ENCODE data around the gene BIRC6.
A peak's percentile ranks its signal among the peaks of the same experiment; 100 is the strongest.
"Not testable (repeated sequence)": the region's sequence is repeated elsewhere in the genome, so short reads cannot be mapped to it uniquely, and the experiment has no call there.

The BIRC6 gene, protein sequence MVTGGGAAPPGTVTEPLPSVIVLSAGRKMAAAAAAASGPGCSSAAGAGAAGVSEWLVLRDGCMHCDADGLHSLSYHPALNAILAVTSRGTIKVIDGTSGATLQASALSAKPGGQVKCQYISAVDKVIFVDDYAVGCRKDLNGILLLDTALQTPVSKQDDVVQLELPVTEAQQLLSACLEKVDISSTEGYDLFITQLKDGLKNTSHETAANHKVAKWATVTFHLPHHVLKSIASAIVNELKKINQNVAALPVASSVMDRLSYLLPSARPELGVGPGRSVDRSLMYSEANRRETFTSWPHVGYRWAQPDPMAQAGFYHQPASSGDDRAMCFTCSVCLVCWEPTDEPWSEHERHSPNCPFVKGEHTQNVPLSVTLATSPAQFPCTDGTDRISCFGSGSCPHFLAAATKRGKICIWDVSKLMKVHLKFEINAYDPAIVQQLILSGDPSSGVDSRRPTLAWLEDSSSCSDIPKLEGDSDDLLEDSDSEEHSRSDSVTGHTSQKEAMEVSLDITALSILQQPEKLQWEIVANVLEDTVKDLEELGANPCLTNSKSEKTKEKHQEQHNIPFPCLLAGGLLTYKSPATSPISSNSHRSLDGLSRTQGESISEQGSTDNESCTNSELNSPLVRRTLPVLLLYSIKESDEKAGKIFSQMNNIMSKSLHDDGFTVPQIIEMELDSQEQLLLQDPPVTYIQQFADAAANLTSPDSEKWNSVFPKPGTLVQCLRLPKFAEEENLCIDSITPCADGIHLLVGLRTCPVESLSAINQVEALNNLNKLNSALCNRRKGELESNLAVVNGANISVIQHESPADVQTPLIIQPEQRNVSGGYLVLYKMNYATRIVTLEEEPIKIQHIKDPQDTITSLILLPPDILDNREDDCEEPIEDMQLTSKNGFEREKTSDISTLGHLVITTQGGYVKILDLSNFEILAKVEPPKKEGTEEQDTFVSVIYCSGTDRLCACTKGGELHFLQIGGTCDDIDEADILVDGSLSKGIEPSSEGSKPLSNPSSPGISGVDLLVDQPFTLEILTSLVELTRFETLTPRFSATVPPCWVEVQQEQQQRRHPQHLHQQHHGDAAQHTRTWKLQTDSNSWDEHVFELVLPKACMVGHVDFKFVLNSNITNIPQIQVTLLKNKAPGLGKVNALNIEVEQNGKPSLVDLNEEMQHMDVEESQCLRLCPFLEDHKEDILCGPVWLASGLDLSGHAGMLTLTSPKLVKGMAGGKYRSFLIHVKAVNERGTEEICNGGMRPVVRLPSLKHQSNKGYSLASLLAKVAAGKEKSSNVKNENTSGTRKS (N-terminal part only)

DNA sequence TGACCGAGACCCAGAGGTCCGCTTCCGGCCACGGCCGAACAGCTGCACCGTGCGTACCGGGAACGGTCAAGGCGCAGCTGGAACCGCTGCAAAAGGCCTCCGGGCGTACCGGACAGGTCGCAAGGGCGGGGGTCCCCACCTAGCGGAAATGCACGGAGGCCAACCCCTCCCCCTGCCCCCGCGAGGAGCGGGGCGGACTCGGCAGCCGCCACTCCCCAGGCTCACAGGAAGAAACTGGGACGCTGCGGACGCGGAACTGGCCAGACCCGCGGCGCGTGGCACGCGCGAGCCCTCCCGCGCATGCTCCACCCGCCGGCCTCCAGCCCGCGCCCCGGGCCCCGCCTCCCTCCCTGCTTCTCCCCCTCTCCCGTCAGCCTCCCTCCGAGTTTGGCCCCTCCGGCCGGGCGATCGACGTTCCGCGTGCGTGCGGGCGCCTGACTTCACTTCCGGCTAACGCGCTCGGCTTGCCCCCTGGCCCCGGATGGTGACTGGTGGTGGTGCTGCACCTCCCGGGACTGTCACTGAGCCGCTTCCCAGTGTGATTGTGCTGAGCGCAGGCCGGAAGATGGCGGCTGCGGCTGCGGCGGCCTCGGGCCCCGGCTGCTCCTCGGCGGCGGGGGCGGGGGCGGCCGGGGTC lies at the start of gene BIRC6:
Gene BIRC6, plus strand, starts transcription at position 343 of the 637 bp plus-strand sequence. Its CDS starts 139 bp downstream, at position 482.
- TF ChIP-seq Cebpa-rat (IDR thresholded peaks at IDR 0.05), result no peak
- Histone ChIP-seq H3K4me1 (peaks cover 19 to 43% (median 32%) of the 10 kb centered on the region in 10 experiments), H3K4me3 (peak within 1 kb of the TSS; percentile 91 to 100 (median 99)), H3K27ac (peak within 1 kb of the TSS; percentile 90 to 98 (median 95)), H4K20me1 (peaks cover 37 to 45% (median 39%) of the 10 kb centered on the region in 11 experiments), H3K9me3 (replicated peaks in 1 of 11) (peaks cover 0 to 3% (median 0%) of the 10 kb centered on the region in 11 experiments; a peak in 2 of 22 replicates), H3K4me2 (peak within 1 kb of the TSS; percentile 67 to 97 (median 83)), H3K36me3 (peaks cover 0 to 35% (median 26%) of the 10 kb centered on the region in 11 experiments; a peak in 19 of 22 replicates), H3K27me3 (no peaks in the 10 kb centered on the region), H3K9ac (peak within 1 kb of the TSS; percentile 93 to 99 (median 98))

DNA sequence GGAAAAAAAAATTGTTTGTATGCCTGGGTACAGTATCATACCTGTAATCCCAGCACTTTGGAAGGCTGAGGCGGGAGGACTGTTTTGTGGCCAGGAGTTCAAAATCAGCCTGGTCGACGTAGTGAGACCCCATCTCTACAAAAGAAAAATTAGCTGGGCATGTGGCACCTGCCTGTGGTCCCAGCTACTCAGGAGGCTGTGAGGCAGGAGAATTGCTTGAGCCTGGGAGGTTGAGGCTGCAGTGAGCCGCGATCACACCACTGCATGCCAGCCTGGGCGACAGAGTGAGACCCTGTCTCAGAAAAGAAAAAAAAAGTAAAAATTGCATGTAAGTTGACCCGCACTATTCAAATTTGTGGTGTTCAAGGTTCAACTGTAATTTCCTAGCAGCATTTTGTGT lies 46.2 kb upstream of the BIRC6 start:
- Histone ChIP-seq H3K27me3 (no peaks in the 10 kb centered on the region), H3K4me2 (no peak overlapping the region), H4K20me1 (0 out of 22 replicates have a peak, but pooled peaks cover 0 to under 1% (median 0%) of the 10 kb centered on the region in 11 experiments), H3K9me3 (replicated peaks in 1 of 11) (no peaks in the 10 kb centered on the region), H3K36me3 (peaks cover 25 to 80% (median 45%) of the 10 kb centered on the region in 11 experiments), H3K27ac (no peak overlapping the region), H3K9ac (no peak overlapping the region), H3K4me1 (no peaks in the 10 kb centered on the region), H3K4me3 (no peak overlapping the region)
- no peak for TF ChIP-seq Cebpa-rat (IDR thresholded peaks at IDR 0.05)

DNA sequence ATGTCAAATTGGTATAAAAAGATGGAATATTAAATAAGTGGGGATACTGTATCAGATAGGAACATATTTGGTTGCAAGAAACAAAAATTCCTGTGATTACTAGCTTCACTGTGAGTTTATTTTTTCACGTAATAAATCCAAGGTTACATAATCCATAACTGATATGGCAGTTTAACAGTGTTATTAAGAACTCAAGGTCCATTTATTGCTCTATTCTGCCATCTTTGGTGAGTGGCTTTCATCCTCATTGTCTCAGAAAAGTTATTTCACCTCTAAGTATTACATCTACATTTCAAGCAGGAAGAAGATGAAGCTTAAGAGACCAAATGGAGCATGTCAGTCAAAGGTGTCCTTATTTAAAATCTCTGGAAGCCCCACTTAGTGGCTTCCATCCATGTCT lies 41.9 kb upstream of the BIRC6 start:
- Histone ChIP-seq H3K4me3 (no peak overlapping the region), H3K4me2 (no peak overlapping the region), H3K36me3 (peaks cover 7 to 42% (median 14%) of the 10 kb centered on the region in 11 experiments; a peak in 21 of 22 replicates), H3K9ac (no peak overlapping the region), H3K27ac (no peak overlapping the region), H3K9me3 (replicated peaks in 1 of 11) (no peaks in the 10 kb centered on the region), H4K20me1 (no peaks in the 10 kb centered on the region), H3K4me1 (no peaks in the 10 kb centered on the region), H3K27me3 (no peaks in the 10 kb centered on the region)
- no peak for TF ChIP-seq Cebpa-rat (IDR thresholded peaks at IDR 0.05)

DNA sequence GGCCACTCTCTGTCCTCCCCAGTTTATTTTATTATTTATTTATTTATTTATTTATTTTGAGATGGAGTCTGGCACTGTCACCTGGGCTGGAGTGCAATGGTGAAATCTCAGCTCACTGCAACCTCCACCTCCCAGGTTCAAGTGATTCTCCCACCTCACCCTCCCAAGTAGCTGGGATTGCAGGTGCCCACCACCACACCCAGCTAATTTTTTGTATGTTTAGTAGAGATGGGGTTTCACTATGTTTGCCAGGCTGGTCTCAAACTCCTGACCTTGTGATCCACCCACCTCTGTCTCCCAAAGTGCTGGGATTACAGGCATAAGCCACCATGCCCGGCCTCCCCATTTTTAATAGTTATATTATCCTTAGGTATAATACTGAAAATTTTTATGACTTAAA lies 28.1 kb upstream of the BIRC6 start:
- not testable (repeated sequence) for H3K9ac ChIP-seq; H4K20me1 ChIP-seq; H3K4me3 ChIP-seq; H3K9me3 ChIP-seq (replicated peaks in 1 of 11); H3K36me3 ChIP-seq; H3K4me2 ChIP-seq; H3K4me1 ChIP-seq; H3K27me3 ChIP-seq; H3K27ac ChIP-seq

DNA sequence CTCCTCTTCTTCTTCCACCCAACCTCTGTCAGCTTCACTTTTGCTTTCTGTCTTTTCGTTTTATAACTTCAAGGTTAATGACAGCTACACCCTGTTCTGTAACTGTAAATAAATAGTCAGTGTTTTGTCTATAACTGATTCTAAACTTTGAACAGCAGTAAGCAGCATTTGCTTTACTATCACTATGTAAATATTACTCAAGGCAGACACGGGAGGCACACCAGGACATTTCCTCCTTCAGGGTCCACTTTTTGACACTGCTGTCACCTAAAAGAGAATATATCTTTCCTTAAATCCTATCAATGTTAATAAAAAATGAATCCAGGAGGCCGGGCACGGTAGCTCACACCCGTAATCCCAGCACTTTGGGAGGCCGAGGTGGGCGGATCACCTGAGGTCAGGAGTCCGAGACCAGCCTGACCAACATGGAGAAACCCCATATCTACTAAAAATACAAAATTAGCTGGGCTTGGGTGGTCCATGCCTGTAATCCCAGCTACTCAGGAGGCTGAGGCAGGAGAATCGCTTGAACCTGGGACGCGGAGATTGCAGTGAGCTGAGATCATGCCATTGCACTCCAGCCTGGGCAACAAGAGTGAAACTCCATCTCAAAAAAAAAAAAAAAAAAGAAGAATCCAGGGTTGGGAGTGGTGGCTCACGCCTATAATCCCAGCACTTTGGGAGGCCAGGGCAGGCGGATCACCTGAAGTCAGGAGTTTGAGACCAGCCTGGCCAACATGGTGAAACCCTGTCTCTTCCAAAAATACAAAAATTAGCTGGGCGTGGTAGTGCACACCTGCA lies 27.4 kb upstream of the BIRC6 start:
- not testable (repeated sequence) for H3K4me2 ChIP-seq, H3K4me1 ChIP-seq, H3K4me3 ChIP-seq

DNA sequence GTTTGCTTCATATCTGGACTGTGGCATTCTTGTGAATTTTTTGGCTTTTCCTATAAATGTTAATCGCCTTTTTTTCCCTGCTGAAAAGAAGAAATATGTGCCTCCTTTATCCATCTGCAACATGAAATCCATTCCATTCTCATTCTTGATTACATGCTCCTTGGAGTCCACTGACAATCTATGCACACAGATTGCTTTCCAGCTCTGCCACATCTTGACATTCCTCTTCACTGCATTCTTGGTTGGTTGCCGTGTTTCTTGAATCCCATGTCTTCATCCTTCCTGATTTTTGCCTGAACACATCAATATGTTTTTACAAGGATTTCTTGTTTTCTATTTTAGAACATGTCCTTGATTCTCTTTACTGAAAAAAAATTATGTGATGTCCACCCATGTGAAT lies 26.7 kb upstream of the BIRC6 start:
- Histone ChIP-seq H3K4me2 (no peak overlapping the region), H3K9ac (no peak overlapping the region), H3K4me1 (0 out of 20 replicates have a peak, but pooled peaks cover 0 to 3% (median 0%) of the 10 kb centered on the region in 10 experiments), H4K20me1 (no peaks in the 10 kb centered on the region), H3K27me3 (no peaks in the 10 kb centered on the region), H3K9me3 (replicated peaks in 1 of 11) (no peaks in the 10 kb centered on the region), H3K36me3 (no peaks in the 10 kb centered on the region; a peak in 2 of 22 replicates), H3K27ac (no peak overlapping the region), H3K4me3 (no peak overlapping the region)
- TF ChIP-seq Cebpa-rat (IDR thresholded peaks at IDR 0.05), result no peak

More for the DNA sequence above, 27.4 kb upstream of the BIRC6 start:
- not testable (repeated sequence) for H3K27me3 ChIP-seq; H3K36me3 ChIP-seq; H3K9ac ChIP-seq; H3K27ac ChIP-seq; H4K20me1 ChIP-seq; H3K9me3 ChIP-seq (replicated peaks in 1 of 11)

DNA sequence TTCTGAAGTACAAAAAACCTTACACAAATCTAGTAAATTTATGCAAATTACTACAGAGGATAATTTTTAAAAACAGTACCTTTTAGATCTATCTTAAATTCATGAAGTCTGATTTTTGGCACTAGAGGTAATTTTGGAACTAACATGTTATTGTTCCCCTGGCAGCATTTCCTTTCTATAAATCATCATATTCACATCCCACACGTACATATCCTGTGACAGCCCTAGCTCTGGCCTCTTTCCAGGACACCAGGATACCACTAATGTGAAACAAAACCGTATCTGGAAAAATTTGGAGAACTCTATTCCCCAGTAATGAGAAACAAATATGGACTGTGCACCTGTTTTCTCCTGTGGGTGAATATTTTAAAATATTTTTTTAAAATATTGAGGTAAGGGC lies 14.0 kb upstream of the BIRC6 start:
- H3K9ac ChIP-seq, result no peak overlapping the region
- no peaks in the 10 kb centered on the region for H3K4me1 ChIP-seq
- no peak overlapping the region for H3K4me2 ChIP-seq
- H3K36me3 ChIP-seq, result no peaks in the 10 kb centered on the region
- no peaks in the 10 kb centered on the region for H4K20me1 ChIP-seq
- H3K4me3 ChIP-seq, result no peak overlapping the region
- TF ChIP-seq Cebpa-rat (IDR thresholded peaks at IDR 0.05), result no peak
- H3K9me3 ChIP-seq (replicated peaks in 1 of 11), result no peaks in the 10 kb centered on the region
- H3K27ac ChIP-seq, result no peak overlapping the region
- no peaks in the 10 kb centered on the region for H3K27me3 ChIP-seq

DNA sequence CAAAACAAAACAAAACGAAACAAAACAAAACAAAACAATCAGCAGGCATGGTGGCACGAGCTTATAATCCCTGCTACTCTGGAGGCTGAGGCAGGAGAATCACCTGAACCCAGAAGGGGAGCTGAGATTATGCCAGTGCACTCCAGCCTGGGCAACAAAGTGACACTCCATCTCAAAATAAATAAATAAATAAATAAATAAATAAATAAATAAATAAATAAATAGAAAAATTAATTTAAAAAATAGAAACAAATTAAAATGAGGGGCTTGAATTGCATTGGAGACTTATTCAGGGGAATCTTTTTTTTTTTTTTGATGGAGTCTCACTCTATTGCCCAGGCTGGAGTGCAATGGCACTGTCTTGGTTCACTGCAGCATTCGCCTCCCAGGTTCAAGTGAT lies 6.0 kb upstream of the BIRC6 start:
- not testable (repeated sequence) for H3K4me3 ChIP-seq; H3K27me3 ChIP-seq; H4K20me1 ChIP-seq; H3K36me3 ChIP-seq; H3K9me3 ChIP-seq (replicated peaks in 1 of 11); H3K4me2 ChIP-seq; H3K4me1 ChIP-seq; H3K27ac ChIP-seq; H3K9ac ChIP-seq
